ENCODE measurements around the gene COBLL1.

DNA sequence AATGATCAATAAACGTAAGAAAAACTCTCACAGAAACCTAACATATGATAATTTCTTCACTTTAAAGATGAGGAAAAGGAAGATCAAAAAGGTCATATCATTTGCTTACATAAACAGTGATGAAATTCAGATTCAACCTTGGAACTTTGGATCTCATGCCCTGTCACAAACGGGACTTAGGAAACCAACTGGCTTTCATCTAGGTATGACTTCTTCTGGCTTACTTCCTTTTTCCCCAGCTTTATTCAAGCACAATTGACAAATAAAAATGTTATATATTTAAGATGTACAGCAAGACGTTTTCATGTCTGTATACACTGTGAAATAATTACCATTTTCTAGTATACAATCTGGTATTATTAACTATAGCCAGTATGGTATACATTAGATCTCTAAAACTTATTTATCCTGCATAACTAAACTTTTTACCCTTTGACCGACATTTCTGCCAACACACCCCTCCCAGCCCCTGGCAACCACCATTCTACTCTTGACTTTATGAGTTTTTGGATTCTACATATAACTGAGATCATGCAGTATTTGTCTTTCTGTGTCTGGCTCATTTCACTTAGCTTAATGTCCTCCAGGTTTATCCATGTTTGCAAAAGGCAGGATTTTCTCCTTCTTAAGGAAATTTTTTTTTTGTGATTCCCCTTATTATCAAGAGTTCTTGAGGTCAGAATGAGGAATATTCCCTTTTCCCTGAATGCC is 46.0 kb upstream of the COBLL1 start:
- TF ChIP-seq, protein P1, sequence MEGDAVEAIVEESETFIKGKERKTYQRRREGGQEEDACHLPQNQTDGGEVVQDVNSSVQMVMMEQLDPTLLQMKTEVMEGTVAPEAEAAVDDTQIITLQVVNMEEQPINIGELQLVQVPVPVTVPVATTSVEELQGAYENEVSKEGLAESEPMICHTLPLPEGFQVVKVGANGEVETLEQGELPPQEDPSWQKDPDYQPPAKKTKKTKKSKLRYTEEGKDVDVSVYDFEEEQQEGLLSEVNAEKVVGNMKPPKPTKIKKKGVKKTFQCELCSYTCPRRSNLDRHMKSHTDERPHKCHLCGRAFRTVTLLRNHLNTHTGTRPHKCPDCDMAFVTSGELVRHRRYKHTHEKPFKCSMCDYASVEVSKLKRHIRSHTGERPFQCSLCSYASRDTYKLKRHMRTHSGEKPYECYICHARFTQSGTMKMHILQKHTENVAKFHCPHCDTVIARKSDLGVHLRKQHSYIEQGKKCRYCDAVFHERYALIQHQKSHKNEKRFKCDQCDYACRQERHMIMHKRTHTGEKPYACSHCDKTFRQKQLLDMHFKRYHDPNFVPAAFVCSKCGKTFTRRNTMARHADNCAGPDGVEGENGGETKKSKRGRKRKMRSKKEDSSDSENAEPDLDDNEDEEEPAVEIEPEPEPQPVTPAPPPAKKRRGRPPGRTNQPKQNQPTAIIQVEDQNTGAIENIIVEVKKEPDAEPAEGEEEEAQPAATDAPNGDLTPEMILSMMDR (IDR thresholded peaks at IDR 0.05), result no peak
- TF ChIP-seq POLR2A (IDR thresholded peaks at IDR 0.05), result no peak
